Activated T-cell treated with anti-CD3 and anti-CD28 coated beads, Interleukin-2, amount 50 U/mL, for 24 hours (primary cell): ENCODE measurements around the gene CLASP2.
"Not testable (repeated sequence)": the region's sequence is repeated elsewhere in the genome, so short reads cannot be mapped to it uniquely, and the experiment has no call there.

Experiments
- DNase-seq: peaks from one replicate; pipeline ENCODE4 v3.0.0-alpha.2; 2020
- H3K27ac Mint-ChIP-seq: 2 replicates; pipeline ENCODE4 v1.8.0; 2020; ENCODE audit warnings: mild to moderate bottlenecking, mixed read lengths
- H3K27me3 Mint-ChIP-seq: 2 replicates; pipeline ENCODE4 v1.8.0; 2020; ENCODE audit warnings: mixed read lengths
- H3K36me3 Mint-ChIP-seq: 2 replicates; pipeline ENCODE4 v1.8.0; 2020; ENCODE audit warnings: low read depth, mixed read lengths
- H3K4me1 Mint-ChIP-seq: 2 replicates; pipeline ENCODE4 v1.8.0; 2020; ENCODE audit warnings: low read depth, mixed read lengths
- H3K4me3 Mint-ChIP-seq: 2 replicates; pipeline ENCODE4 v1.8.0; 2020; ENCODE audit warnings: mild to moderate bottlenecking, moderate library complexity, mixed read lengths
- H3K9me3 Mint-ChIP-seq: 2 replicates; pipeline ENCODE4 v1.8.0; 2020; ENCODE audit warnings: mixed read lengths

Gene CLASP2

GRCh38 chr3:33717866-33718594 lies at the start of gene CLASP2:
TSS of gene CLASP2 (minus strand) at chr3:33718254. CDS start at chr3:33718002, 252 bp downstream.
- Mint-ChIP-seq H3K27me3 (no peaks in the 10 kb centered on the region), H3K27ac (peak within 1 kb of the TSS; percentile 95)
- DNase-seq = peak; percentile 90

GRCh38 chr3:33758864-33759263 lies 40.8 kb upstream of the CLASP2 start:
- Mint-ChIP-seq H3K9me3 (peaks cover 9% of the 10 kb centered on the region), H3K4me3 (no peak overlapping the region)

More at GRCh38 chr3:33717866-33718594, at the start of gene CLASP2:
- Mint-ChIP-seq H3K4me3 (no peak within 1 kb of the TSS), H3K4me1 (peaks cover 13% of the 10 kb centered on the region), H3K9me3 (no peaks in the 10 kb centered on the region), H3K36me3 (peaks cover 18% of the 10 kb centered on the region)

GRCh38 chr3:33758281-33758680 lies 40.2 kb upstream of the CLASP2 start:
- Mint-ChIP-seq H3K27me3 (peaks cover 10% of the 10 kb centered on the region), H3K36me3 (peaks cover 2% of the 10 kb centered on the region), H3K27ac (no peak overlapping the region), H3K9me3 (peaks cover 9% of the 10 kb centered on the region), H3K4me1 (no peaks in the 10 kb centered on the region), H3K4me3 (no peak overlapping the region)
- no peak for DNase-seq

More at GRCh38 chr3:33758864-33759263, 40.8 kb upstream of the CLASP2 start:
- no peak for DNase-seq
- no peak overlapping the region for H3K27ac Mint-ChIP-seq
- no peaks in the 10 kb centered on the region for H3K4me1 Mint-ChIP-seq
- peaks cover 15% of the 10 kb centered on the region for H3K27me3 Mint-ChIP-seq
- peaks cover 2% of the 10 kb centered on the region for H3K36me3 Mint-ChIP-seq

GRCh38 chr3:33754391-33754790 lies 36.3 kb upstream of the CLASP2 start:
- not testable (repeated sequence) for DNase-seq, H3K27me3 Mint-ChIP-seq, H3K27ac Mint-ChIP-seq, H3K36me3 Mint-ChIP-seq, H3K4me3 Mint-ChIP-seq, H3K9me3 Mint-ChIP-seq
- H3K4me1 Mint-ChIP-seq = peaks cover 13% of the 10 kb centered on the region

GRCh38 chr3:33751336-33751735 lies 33.3 kb upstream of the CLASP2 start:
- peaks cover 2% of the 10 kb centered on the region for H3K36me3 Mint-ChIP-seq
- H3K4me3 Mint-ChIP-seq = no peak overlapping the region
- peaks cover 9% of the 10 kb centered on the region for H3K9me3 Mint-ChIP-seq
- H3K4me1 Mint-ChIP-seq = peaks cover 13% of the 10 kb centered on the region
- no peak overlapping the region for H3K27ac Mint-ChIP-seq
- no peak for DNase-seq
- peaks cover 11% of the 10 kb centered on the region for H3K27me3 Mint-ChIP-seq

GRCh38 chr3:33750211-33750548 lies 32.1 kb upstream of the CLASP2 start:
- H3K4me1 Mint-ChIP-seq = peaks cover 13% of the 10 kb centered on the region
- peaks cover 2% of the 10 kb centered on the region for H3K36me3 Mint-ChIP-seq
- H3K4me3 Mint-ChIP-seq = no peak overlapping the region
- DNase-seq = no peak
- peaks cover 12% of the 10 kb centered on the region for H3K27me3 Mint-ChIP-seq
- no peak overlapping the region for H3K27ac Mint-ChIP-seq
- H3K9me3 Mint-ChIP-seq = peaks cover 9% of the 10 kb centered on the region

GRCh38 chr3:33749546-33750210 lies 31.6 kb upstream of the CLASP2 start:
- peaks cover 13% of the 10 kb centered on the region for H3K27me3 Mint-ChIP-seq
- H3K27ac Mint-ChIP-seq = no peak overlapping the region
- peaks cover 13% of the 10 kb centered on the region for H3K4me1 Mint-ChIP-seq
- peaks cover 2% of the 10 kb centered on the region for H3K36me3 Mint-ChIP-seq
- no peak overlapping the region for H3K4me3 Mint-ChIP-seq
- H3K9me3 Mint-ChIP-seq = peaks cover 6% of the 10 kb centered on the region
- DNase-seq = no peak

GRCh38 chr3:33746416-33747116 lies 28.5 kb upstream of the CLASP2 start:
- H3K4me3 Mint-ChIP-seq = no peak overlapping the region
- H3K4me1 Mint-ChIP-seq = peaks cover 13% of the 10 kb centered on the region
- no peak overlapping the region for H3K27ac Mint-ChIP-seq

GRCh38 chr3:33737146-33737545 lies 19.1 kb upstream of the CLASP2 start:
- Mint-ChIP-seq H3K36me3 (no peaks in the 10 kb centered on the region), H3K4me3 (no peak overlapping the region), H3K4me1 (no peaks in the 10 kb centered on the region), H3K9me3 (peaks cover 4% of the 10 kb centered on the region), H3K27ac (no peak overlapping the region), H3K27me3 (peaks cover 18% of the 10 kb centered on the region)
- DNase-seq = no peak

More at GRCh38 chr3:33746416-33747116, 28.5 kb upstream of the CLASP2 start:
- H3K27me3 Mint-ChIP-seq = peaks cover 22% of the 10 kb centered on the region
- DNase-seq = no peak
- no peaks in the 10 kb centered on the region for H3K36me3 Mint-ChIP-seq
- no peaks in the 10 kb centered on the region for H3K9me3 Mint-ChIP-seq

GRCh38 chr3:33732394-33732793 lies 14.3 kb upstream of the CLASP2 start:
- no peaks in the 10 kb centered on the region for H3K36me3 Mint-ChIP-seq
- no peak overlapping the region for H3K4me3 Mint-ChIP-seq
- peaks cover 10% of the 10 kb centered on the region for H3K27me3 Mint-ChIP-seq
- H3K27ac Mint-ChIP-seq = no peak overlapping the region
- H3K4me1 Mint-ChIP-seq = no peaks in the 10 kb centered on the region
- peaks cover 8% of the 10 kb centered on the region for H3K9me3 Mint-ChIP-seq
- no peak for DNase-seq

GRCh38 chr3:33729993-33730392 lies 11.9 kb upstream of the CLASP2 start:
- H3K4me3 Mint-ChIP-seq = no peak overlapping the region

GRCh38 chr3:33724256-33724655 lies 6.2 kb upstream of the CLASP2 start:
- Mint-ChIP-seq H3K27ac (no peak overlapping the region), H3K4me3 (no peak overlapping the region), H3K27me3 (no peaks in the 10 kb centered on the region), H3K36me3 (no peaks in the 10 kb centered on the region), H3K9me3 (no peaks in the 10 kb centered on the region), H3K4me1 (peaks cover 4% of the 10 kb centered on the region)
- DNase-seq = no peak

More at GRCh38 chr3:33729993-33730392, 11.9 kb upstream of the CLASP2 start:
- Mint-ChIP-seq H3K9me3 (peaks cover 8% of the 10 kb centered on the region), H3K27me3 (peaks cover 3% of the 10 kb centered on the region), H3K27ac (no peak overlapping the region), H3K4me1 (no peaks in the 10 kb centered on the region), H3K36me3 (no peaks in the 10 kb centered on the region)
- no peak for DNase-seq

GRCh38 chr3:33722626-33723370 lies 4.7 kb upstream of the CLASP2 start:
- no peaks in the 10 kb centered on the region for H3K9me3 Mint-ChIP-seq
- no peak for DNase-seq
- H3K27ac Mint-ChIP-seq = no peak overlapping the region
- peaks cover 6% of the 10 kb centered on the region for H3K36me3 Mint-ChIP-seq
- no peak overlapping the region for H3K4me3 Mint-ChIP-seq
- no peaks in the 10 kb centered on the region for H3K27me3 Mint-ChIP-seq
- H3K4me1 Mint-ChIP-seq = peaks cover 11% of the 10 kb centered on the region

- H3K36me3 Mint-ChIP-seq = peaks cover 9% of the 10 kb centered on the region
- no peaks in the 10 kb centered on the region for H3K9me3 Mint-ChIP-seq
- peaks cover 11% of the 10 kb centered on the region for H3K4me1 Mint-ChIP-seq
- no peak for DNase-seq
- no peak overlapping the region for H3K27ac Mint-ChIP-seq
- H3K27me3 Mint-ChIP-seq = no peaks in the 10 kb centered on the region
- no peak overlapping the region for H3K4me3 Mint-ChIP-seq
These were observed 4.1 kb upstream of the CLASP2 start for GRCh38 chr3:33722191-33722590.
